GM18868 (cell line): ENCODE data around the gene CDNF.
"Not testable (repeated sequence)": the region's sequence is repeated elsewhere in the genome, so short reads cannot be mapped to it uniquely, and the experiment has no call there.

Experiments
- ATAC-seq: cut with Tn5 transposase; IDR thresholded peaks from one replicate; pipeline ENCODE4 v1.9.1; 2021; ENCODE audit warnings: mild to moderate bottlenecking, moderate library complexity; ENCODE audit not compliant: unreplicated experiment

The CDNF gene

GRCh38 chr10:14837757-14838581 lies at the start of gene CDNF, which contains the start of the genes HSPA14 and MSANTD7:
Gene CDNF (minus strand): TSS chr10:14838037. CDS start chr10:14837946, 91 bp downstream.
Gene HSPA14 (plus strand): TSS chr10:14838306. CDS start chr10:14838403, 97 bp downstream.
Gene MSANTD7 (plus strand): TSS chr10:14838306. CDS start chr10:14842285, 3,979 bp downstream.
- peak; percentile 94 for ATAC-seq

GRCh38 chr10:14884082-14884481 lies 46.2 kb upstream of the CDNF start:
- ATAC-seq = no peak

DNA sequence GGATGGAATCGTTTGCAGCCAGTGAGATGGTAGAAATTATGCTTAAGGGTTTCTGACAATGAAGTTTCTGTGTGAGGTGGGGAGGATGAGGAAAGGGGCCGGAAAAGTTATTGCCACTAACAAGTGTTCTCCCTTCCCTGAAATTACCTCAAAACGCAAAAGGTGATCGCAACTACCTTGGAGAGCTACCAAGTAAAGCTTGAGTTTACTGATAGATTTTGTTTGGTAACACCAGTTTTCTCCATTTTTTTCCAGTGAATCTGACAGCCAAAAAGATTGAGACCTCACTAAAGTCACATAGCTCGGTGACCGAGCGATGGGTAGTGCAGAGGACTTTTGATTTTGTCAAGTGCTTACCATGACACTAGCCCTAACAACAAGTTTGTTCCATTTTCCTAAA lies 42.4 kb upstream of the CDNF start:
- no peak for ATAC-seq

DNA sequence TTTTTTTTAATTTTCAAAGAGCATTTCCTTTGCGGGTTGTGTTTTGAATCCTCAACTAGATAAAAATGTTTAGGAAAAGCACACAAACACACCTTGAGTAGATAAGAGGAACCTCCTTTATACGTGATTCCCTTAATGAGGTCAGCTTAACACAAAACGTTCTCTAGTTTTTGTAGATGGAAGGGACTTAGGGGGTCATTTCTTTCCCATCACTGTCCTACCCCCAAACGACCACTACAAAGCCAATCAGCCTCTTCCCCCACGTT lies 42.0 kb upstream of the CDNF start:
- no peak for ATAC-seq

DNA sequence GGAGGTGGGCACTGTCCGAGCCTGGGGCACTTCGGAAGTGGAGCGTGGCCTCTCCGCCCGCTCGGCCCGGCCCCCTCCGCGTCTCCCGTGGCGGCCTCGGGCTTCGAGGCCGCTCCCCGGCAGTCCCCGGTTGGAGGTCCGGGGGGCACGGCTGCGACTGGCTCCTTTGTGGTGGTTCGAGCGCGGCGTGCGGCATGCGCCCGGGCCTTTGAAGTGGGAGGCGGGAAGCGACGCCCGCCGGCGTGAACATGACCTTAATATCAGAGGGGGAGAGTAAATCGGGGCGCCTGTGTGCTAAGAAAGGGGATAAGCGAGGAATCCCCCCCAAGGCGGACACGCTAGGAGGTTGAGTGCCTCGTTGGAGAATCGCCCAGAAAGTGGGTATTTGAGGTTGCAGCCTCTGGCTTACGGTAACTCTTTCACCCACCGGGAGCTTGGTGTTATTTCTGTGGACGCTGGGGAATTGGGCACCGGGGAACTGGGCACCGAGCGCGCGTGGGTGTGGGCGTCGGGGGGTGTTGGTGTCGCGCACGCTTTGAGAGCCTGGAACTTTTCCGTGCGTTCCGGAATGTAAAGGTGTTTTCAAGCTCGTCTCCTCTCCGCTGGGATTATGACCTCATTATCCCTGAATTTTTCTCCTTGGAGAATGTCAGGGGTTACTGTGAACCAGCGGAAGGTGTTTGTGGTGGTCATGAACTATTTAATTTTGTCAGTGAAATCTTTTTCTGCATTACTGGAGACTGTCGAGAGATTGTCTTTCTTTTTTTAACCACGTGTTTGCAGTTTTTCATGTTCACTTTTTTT lies 41.5 kb upstream of the CDNF start:
- peak; percentile 16 for ATAC-seq

DNA sequence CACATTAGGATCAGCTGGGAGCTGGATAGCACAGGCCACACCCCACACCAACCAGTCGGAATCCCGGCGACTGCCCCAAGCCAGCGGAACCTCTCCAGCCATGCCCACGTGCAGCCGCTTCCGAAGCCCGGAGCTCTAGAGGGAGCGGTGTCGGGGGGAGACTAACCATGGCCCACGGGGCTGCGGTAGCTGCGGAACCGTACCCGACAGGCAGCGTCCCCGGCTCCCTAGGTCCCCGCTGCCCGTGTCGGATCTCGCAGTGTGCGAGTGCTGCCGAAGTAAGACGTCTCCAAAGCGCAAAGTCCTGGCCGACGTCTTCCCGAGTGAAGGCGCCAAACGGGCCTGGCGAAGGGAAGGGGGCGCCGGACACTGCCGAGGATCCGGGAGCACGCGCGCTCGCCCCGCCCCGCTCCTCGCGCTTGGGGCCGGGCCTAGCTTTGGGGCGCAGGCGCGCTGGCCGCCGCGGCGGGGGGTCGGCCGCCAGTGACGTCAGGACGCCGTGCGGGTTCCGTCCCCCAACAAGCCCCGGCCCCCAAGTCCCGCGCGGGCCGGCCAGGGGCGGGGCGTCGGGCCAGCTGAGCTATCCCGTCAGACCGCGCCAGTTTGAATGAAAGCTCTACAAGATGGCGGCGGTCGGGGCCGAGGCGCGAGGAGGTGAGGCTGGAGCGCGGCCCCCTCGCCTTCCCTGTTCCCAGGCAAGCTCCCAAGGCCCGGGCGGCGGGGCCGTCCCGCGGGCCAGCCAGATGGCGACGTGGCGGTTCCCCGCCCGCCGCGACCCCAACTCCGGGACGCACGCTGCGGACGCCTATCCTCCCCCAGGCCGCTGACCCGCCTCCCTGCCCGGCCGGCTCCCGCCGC lies 40.7 kb upstream of the CDNF start, which contains the start of gene SUV39H2:
Gene SUV39H2 (plus strand): TSS at position 601 of the 858 bp plus-strand sequence. CDS start 23 bp downstream, at position 624.
- ATAC-seq = peak; percentile 93

DNA sequence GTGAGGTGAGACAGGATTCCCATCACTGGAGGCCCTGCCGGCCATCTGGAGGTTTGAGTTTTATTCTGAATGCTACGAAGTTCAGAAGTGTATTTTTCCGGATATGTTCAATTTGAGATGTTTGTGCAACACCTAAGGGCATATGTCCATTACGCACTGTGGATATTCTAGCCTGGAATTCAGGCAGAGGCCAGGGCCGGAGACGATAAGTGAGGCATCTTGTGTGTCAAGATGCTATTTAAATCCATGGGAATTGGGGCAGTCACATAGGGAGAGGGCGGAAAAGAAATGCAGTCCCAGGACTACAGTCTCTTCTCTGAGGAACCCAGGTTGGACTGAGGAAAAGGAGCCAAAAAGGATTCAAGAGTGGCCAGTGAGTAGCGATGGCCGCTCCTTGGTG lies 38.9 kb upstream of the CDNF start:
- ATAC-seq = no peak

DNA sequence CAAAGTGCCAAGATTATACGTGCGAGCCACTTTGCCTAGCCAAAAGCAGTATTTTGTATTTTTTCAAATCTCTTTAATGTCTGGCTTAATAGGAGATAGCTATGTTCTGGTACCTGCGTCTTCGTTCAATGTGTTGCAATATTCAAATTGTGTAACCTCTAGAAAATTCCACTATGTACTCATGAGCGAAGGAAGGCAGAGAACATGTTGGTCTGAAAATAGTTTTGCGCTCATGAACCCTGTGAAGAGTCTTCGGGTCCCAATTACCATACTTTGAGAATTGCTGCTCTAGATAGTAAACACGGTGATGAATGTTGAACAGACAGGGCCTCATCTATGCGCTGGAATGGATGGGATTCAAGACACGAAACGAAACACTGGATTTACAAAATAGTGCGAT lies 38.1 kb upstream of the CDNF start:
- no peak for ATAC-seq

- ATAC-seq = peak; percentile 67
Measured at GRCh38 chr10:14873090-14873760, 35.4 kb upstream of the CDNF start.

DNA sequence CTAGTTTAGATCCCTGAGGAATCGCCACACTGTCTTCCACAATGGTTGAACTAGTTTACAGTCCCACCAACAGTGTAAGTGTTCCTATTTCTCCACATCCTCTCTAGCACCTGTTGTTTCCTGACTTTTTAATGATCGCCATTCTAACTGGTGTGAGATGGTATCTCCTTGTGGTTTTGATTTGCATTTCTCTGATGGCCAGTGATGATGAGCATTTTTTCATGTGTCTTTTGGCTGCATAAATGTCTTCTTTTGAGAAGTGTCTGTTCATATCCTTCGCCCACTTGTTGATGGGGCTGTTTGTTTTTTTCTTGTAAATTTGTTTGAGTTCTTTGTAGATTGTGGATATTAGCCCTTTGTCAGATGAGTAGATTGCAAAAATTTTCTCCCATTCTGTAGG lies 27.0 kb upstream of the CDNF start:
- ATAC-seq = not testable (repeated sequence)

DNA sequence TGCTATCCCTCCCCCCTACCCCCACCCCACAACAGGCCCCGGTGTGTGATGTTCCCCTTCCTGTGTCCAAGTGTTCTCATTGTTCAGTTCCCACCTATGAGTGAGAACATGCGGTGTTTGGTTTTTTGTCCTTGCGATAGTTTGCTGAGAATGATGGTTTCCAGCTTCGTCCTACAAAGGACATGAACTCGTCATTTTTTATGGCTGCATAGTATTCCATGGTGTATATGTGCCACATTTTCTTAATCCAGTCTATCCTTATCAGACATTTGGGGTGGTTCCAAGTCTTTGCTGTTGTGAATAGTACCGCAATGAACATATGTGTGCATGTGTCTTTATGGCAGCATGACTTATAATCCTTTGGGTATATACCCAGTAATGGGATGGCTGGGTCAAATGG lies 26.6 kb upstream of the CDNF start:
- not testable (repeated sequence) for ATAC-seq

GRCh38 chr10:14860791-14861190 lies 23.0 kb upstream of the CDNF start:
- ATAC-seq = no peak

- no peak for ATAC-seq
Measured at GRCh38 chr10:14859775-14860174, 21.9 kb upstream of the CDNF start.

GRCh38 chr10:14859043-14859442 lies 21.2 kb upstream of the CDNF start:
- no peak for ATAC-seq

GRCh38 chr10:14858338-14858960 lies 20.6 kb upstream of the CDNF start:
- ATAC-seq = no peak

DNA sequence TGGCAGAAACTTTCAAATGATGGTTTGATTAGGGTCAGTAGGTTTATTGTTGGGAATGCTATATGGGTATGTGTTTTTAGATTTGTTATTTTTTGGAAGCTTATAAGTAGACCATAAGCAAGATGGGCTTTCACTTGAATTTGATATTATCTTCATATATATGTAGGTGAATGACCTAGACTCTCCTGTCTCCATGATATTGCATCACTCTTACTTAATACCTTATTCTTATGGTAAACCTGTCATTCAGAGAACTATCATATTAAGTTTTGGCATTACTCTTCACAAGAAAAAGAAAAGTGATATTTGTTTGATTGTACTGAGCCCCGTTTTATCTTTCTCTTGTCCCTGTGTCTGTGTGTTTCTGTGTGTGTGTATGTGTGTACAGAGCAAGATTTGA lies 17.6 kb upstream of the CDNF start:
- no peak for ATAC-seq

DNA sequence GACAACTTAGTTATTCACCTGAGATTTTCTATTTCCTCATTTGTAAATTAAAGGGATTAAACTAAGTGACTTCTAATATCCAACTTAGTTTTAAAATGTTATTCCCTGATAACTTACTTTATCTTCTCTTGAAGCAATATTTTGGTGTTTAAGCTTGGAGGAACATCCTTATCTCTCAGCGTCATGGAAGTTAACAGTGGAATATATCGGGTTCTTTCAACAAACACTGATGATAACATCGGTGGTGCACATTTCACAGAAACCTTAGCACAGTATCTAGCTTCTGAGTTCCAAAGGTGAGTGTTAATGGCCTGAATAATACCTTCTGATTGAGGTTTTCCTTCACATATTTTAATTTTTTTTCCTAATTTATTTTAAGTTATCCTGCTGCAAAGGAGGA lies 14.4 kb upstream of the CDNF start:
- ATAC-seq = no peak

DNA sequence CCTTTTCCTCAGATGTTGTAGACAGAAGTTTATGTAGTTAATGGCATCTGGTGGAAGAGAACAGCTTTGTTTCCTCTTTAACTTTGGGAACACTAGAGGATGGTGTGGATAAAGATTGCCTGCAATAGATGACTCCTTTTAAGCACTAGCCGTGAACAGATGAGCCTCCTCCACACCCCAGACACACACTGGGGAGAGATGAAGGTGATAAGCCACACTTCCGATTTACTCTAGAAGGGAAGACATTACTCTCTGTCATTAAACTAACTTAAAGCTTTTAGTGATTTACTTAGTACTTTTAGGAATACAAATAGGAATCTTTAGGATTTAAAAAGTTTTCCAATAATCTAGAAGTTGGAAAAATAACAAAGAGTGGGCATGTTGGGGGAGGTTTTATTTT lies 7.1 kb upstream of the CDNF start:
- no peak for ATAC-seq

DNA sequence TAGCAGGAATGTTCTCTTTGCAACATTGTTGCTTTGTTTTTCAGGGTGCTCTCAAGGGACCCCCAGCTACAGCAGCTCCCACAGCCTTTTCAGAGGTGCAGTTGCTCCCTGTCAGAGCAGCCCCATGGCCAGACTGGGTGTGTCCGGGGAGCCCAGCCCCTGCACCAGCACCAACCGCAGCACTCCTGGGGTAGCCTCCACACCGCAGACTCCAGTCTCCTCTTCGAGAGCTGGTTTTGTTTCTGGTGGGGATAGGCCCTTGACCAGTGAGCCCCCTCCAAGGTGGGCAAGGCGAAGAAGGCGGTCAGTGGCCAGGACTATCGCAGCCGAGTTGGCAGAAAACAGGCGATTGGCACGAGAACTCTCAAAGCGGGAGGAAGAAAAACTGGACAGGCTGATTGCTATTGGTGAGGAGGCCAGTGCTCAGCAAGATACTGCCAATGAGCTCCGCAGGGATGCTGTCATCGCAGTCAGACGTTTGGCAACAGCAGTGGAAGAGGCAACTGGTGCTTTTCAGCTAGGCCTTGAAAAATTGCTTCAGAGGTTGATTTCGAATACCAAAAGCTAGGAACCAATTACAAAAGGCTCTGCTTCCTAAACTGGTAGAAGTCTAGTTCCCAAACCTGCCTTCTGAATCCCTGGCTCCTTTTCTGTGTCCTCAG lies 5.6 kb upstream of the CDNF start:
- no peak for ATAC-seq

DNA sequence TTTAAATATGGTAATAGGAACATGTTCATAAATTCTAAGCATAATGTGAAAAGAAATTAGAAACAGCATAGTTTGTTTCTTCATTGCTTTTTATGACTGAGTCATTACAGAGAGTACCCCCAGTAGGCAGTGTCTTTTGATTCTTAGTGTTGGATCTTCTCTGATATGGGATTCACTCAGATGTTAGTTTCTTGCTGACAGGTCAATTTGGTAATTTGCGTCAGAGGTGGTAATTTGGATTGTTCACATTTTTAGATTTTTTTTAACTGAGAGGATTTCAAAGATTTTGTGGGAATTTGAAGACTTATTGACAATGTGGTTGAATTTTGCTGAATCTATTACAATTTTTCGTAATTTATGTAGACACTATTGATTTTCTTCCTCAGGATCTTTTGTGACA lies 2.3 kb upstream of the CDNF start:
- no peak for ATAC-seq
